A673 (cell line): Measurements from ENCODE around the gene TSPO.

Experiments
- EZH2 ChIP-seq: fragments of 200-600 bp; sonication (generic); IDR thresholded peaks from 2 replicates; pipeline ENCODE4 v1.6.1; 2017; ENCODE audit warnings: borderline replicate concordance, low read depth, mild to moderate bottlenecking, mixed read lengths, antibody characterized with exemption, low read length; ENCODE audit not compliant: poor library complexity, severe bottlenecking
- TF ChIP-seq, protein P1 (sequence below): fragments of 300-800, 200-600 bp; sonication (generic); conservative IDR thresholded peaks from 2 replicates; pipeline ENCODE4 v1.5.1; 2017; ENCODE audit warnings: low read depth, mild to moderate bottlenecking, antibody characterized with exemption, low read length, moderate library complexity, mixed read lengths

- TF ChIP-seq, protein P1, sequence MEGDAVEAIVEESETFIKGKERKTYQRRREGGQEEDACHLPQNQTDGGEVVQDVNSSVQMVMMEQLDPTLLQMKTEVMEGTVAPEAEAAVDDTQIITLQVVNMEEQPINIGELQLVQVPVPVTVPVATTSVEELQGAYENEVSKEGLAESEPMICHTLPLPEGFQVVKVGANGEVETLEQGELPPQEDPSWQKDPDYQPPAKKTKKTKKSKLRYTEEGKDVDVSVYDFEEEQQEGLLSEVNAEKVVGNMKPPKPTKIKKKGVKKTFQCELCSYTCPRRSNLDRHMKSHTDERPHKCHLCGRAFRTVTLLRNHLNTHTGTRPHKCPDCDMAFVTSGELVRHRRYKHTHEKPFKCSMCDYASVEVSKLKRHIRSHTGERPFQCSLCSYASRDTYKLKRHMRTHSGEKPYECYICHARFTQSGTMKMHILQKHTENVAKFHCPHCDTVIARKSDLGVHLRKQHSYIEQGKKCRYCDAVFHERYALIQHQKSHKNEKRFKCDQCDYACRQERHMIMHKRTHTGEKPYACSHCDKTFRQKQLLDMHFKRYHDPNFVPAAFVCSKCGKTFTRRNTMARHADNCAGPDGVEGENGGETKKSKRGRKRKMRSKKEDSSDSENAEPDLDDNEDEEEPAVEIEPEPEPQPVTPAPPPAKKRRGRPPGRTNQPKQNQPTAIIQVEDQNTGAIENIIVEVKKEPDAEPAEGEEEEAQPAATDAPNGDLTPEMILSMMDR = no peak
- no peak for TF ChIP-seq EZH2
These were observed 21.6 kb upstream of the TSPO start for GRCh38 chr22:43129426-43130425.
